Smooth muscle cell of the brain vasculature (primary cell): ENCODE data around the gene UGT2B28.
"Not testable (repeated sequence)": the region's sequence is repeated elsewhere in the genome, so short reads cannot be mapped to it uniquely, and the experiment has no call there.

Experiments
- DNase-seq: peaks from one replicate; pipeline ENCODE4 v3.0.0-alpha.2; 2012; ENCODE audit warnings: low read depth, low spot score

Gene UGT2B28

GRCh38 chr4:69343558-69344420 is 63.5 kb downstream of the UGT2B28 start:
- not testable (repeated sequence) for DNase-seq
